A673 (cell line): ENCODE results near the gene PI16.

Experiments
- EZH2 ChIP-seq: fragments of 200-600 bp; sonication (generic); IDR thresholded peaks from 2 replicates; pipeline ENCODE4 v1.6.1; 2017; ENCODE audit warnings: borderline replicate concordance, low read depth, mild to moderate bottlenecking, mixed read lengths, antibody characterized with exemption, low read length; ENCODE audit not compliant: poor library complexity, severe bottlenecking
- TF ChIP-seq, protein P1 (sequence below): fragments of 300-800, 200-600 bp; sonication (generic); conservative IDR thresholded peaks from 2 replicates; pipeline ENCODE4 v1.5.1; 2017; ENCODE audit warnings: low read depth, mild to moderate bottlenecking, antibody characterized with exemption, low read length, moderate library complexity, mixed read lengths

DNA sequence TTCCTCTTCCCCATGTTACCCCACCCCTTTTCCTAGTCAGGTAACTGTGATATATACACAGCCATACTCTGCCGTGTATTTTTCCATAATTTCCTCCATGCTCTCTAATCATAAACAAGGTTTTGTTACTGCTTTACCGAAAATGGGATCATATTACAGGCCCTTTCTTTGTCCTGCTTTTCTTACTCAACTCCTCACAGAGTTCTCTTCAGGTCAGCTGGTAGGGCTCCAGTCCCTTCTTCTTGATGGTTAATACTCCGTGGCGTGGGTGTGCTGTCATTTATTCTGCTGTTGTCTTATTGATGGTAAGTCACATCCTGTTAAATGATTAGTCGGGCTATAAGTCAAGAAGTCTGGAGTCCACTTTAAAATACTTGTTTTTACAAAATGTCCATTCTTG lies 24.9 kb upstream of the PI16 start:
- TF ChIP-seq, protein P1, sequence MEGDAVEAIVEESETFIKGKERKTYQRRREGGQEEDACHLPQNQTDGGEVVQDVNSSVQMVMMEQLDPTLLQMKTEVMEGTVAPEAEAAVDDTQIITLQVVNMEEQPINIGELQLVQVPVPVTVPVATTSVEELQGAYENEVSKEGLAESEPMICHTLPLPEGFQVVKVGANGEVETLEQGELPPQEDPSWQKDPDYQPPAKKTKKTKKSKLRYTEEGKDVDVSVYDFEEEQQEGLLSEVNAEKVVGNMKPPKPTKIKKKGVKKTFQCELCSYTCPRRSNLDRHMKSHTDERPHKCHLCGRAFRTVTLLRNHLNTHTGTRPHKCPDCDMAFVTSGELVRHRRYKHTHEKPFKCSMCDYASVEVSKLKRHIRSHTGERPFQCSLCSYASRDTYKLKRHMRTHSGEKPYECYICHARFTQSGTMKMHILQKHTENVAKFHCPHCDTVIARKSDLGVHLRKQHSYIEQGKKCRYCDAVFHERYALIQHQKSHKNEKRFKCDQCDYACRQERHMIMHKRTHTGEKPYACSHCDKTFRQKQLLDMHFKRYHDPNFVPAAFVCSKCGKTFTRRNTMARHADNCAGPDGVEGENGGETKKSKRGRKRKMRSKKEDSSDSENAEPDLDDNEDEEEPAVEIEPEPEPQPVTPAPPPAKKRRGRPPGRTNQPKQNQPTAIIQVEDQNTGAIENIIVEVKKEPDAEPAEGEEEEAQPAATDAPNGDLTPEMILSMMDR = no peak
- TF ChIP-seq EZH2 = no peak
